HepG2 (cell line): ENCODE results near the gene NRL. TPM values are rescaled to one million over a fixed set of nuclear protein-coding genes. Genes with fewer than 3 reads are reported as not detected.

ENCODE experiments used
- AKAP8 ChIP-seq: sonication (generic); formaldehyde crosslinking; IDR thresholded peaks from 2 replicates; pipeline ENCODE4 v1.5.1; 2020; ENCODE audit warnings: mild to moderate bottlenecking, missing genetic modification reagents
- AKNA ChIP-seq: sonication (generic); formaldehyde crosslinking; IDR thresholded peaks from 2 replicates; pipeline ENCODE4 v1.4.0; 2020; ENCODE audit warnings: missing genetic modification reagents, borderline replicate concordance
- ATAD3A ChIP-seq: sonication (generic); formaldehyde crosslinking; IDR thresholded peaks from 2 replicates; pipeline ENCODE4 v1.4.0; 2020; ENCODE audit warnings: missing genetic modification reagents
- HIC2 ChIP-seq: sonication (generic); formaldehyde crosslinking; IDR thresholded peaks from 2 replicates; pipeline ENCODE4 v1.9.0; 2022; ENCODE audit warnings: low read depth, missing genetic modification reagents
- HOXA7 ChIP-seq: sonication (generic); formaldehyde crosslinking; IDR thresholded peaks from 2 replicates; pipeline ENCODE4 v1.8.1; 2022; ENCODE audit warnings: mild to moderate bottlenecking, missing genetic modification reagents, moderate library complexity
- HOXD1 ChIP-seq: sonication (generic); formaldehyde crosslinking; IDR thresholded peaks from 2 replicates; pipeline ENCODE4 v1.5.0; 2020; ENCODE audit warnings: missing genetic modification reagents
- MIER3 ChIP-seq: IDR thresholded peaks from 2 replicates; pipeline ENCODE4 v1.6.1; 2016; ENCODE audit warnings: missing compliant biosample characterization, borderline replicate concordance
- PITX1 ChIP-seq: sonication (generic); formaldehyde crosslinking; IDR thresholded peaks from 2 replicates; pipeline ENCODE4 v1.5.1; 2020; ENCODE audit warnings: mild to moderate bottlenecking, missing genetic modification reagents
- PRDM10 ChIP-seq: sonication (generic); formaldehyde crosslinking; IDR thresholded peaks from 2 replicates; pipeline ENCODE4 v1.4.0; 2020; ENCODE audit warnings: low read depth, missing genetic modification reagents
- SMAD3 ChIP-seq: sonication (generic); formaldehyde crosslinking; IDR thresholded peaks from 2 replicates; pipeline ENCODE4 v1.4.0; 2020; ENCODE audit warnings: missing genetic modification reagents
- TERF1 ChIP-seq: sonication (generic); formaldehyde crosslinking; IDR thresholded peaks from 2 replicates; pipeline ENCODE4 v1.8.0; 2022; ENCODE audit warnings: mild to moderate bottlenecking, missing genetic modification reagents, moderate library complexity
- TGIF2 ChIP-seq: IDR thresholded peaks from 2 replicates; pipeline ENCODE4 v1.6.1; 2016; ENCODE audit warnings: control low read depth, missing compliant biosample characterization
- ZNF333 ChIP-seq: sonication (generic); formaldehyde crosslinking; IDR thresholded peaks from 2 replicates; pipeline ENCODE4 v1.4.0; 2020; ENCODE audit warnings: mild to moderate bottlenecking, missing genetic modification reagents, borderline replicate concordance
- ZNF567 ChIP-seq: sonication (generic); formaldehyde crosslinking; IDR thresholded peaks from 2 replicates; pipeline ENCODE4 v1.8.1; 2023; ENCODE audit warnings: mild to moderate bottlenecking, missing genetic modification reagents, borderline replicate concordance
- ZNF580 ChIP-seq: IDR thresholded peaks from 2 replicates; pipeline ENCODE4 v1.6.1; 2016; ENCODE audit warnings: low read depth, borderline replicate concordance
- ZNF589 ChIP-seq: sonication (generic); formaldehyde crosslinking; conservative IDR thresholded peaks from 2 replicates; pipeline ENCODE4 v1.8.0; 2022; ENCODE audit warnings: mild to moderate bottlenecking, moderate library complexity, missing genetic modification reagents
- polyA plus RNA-seq, 8 experiments: library from polyadenylated mRNA; depleted of rRNA in 3 of 8; stranded (reverse) in 7 of 8; unstranded in 1 of 8; fragments of >200 nt; fragmentation: Illumina TruSeq in 4 of 8; extraction: Trizol in 4 of 8; gene quantifications; 2 replicates each; pipeline versions ENCODE4 v1.2.1 to v1.2.3, GENCODE V29; 2011 to 2016; ENCODE audit warnings: low read depth in 4 of 8, missing spikeins in 1 of 8, mixed read lengths in 1 of 8; ENCODE audit not compliant: insufficient read depth in 1 of 8
- total RNA-seq, 5 experiments: library from RNA; depleted of rRNA; stranded (reverse); fragments of >200 nt; fragmentation: Illumina TruSeq; extraction: Trizol; gene quantifications; 2 replicates each; pipeline ENCODE4 v1.2.3, GENCODE V29; 2016; ENCODE audit warnings: low read depth in 1 of 5

NRL gene
- total and polyA plus RNA-seq, 2 of the 13 experiments (the other 11 are each of a cell fraction or from before 2014, with no cell fraction given), result 2.5 to 4.7 TPM

GRCh38 chr14:24067133-24068082 lies 47.3 kb downstream of the NRL start (continued):
- TF ChIP-seq TERF1 (no peak), PRDM10 (CRISPR knock-in tag) (no peak), SMAD3 (no peak), ATAD3A (no peak), AKAP8 (0 out of 2 replicates have a peak, but pooled peaks have one; percentile 22), MIER3 (CRISPR knock-in tag) (0 out of 2 replicates have a peak, but pooled peaks have one; percentile 51), HIC2 (CRISPR knock-in tag) (peak; percentile 17; the same call in 1 of the 2 replicates), ZNF567 (CRISPR knock-in tag) (0 out of 2 replicates have a peak, but pooled peaks have one; percentile 13), PITX1 (CRISPR knock-in tag) (peak; percentile 81), HOXD1 (CRISPR knock-in tag) (no peak), ZNF589 (CRISPR knock-in tag) (no peak), HOXA7 (CRISPR knock-in tag) (no peak), ZNF333 (peak; percentile 32; the same call in 1 of the 2 replicates), AKNA (CRISPR knock-in tag) (no peak), ZNF580 (CRISPR knock-in tag) (0 out of 2 replicates have a peak, but pooled peaks have one; percentile 27), TGIF2 (CRISPR knock-in tag) (no peak)
